Colonic mucosa (tissue), 4 donors: ENCODE results near the gene NRCAM. TPM values are rescaled to one million over a fixed set of nuclear protein-coding genes. Genes with fewer than 3 reads are reported as not detected.
"Not testable (repeated sequence)": the region's sequence is repeated elsewhere in the genome, so short reads cannot be mapped to it uniquely, and the experiment has no call there.

ENCODE experiments used
- DNase-seq: peaks from one replicate; pipeline ENCODE4 v3.0.0-alpha.2; 2020
- H3K27ac ChIP-seq: fragments of 200-600 bp; one replicate; pipeline ENCODE4 v1.8.0; 2021
- H3K27me3 ChIP-seq: fragments of 200-600 bp; one replicate; pipeline ENCODE4 v1.8.0; 2021
- H3K36me3 ChIP-seq: fragments of 200-600 bp; one replicate; pipeline ENCODE4 v1.8.0; 2021
- H3K4me1 ChIP-seq: fragments of 200-600 bp; one replicate; pipeline ENCODE4 v1.8.0; 2021; ENCODE audit warnings: mild to moderate bottlenecking
- H3K4me3 ChIP-seq: fragments of 200-600 bp; one replicate; pipeline ENCODE4 v1.8.0; 2021
- H3K9ac ChIP-seq, 2 donors: one replicate each; pipeline ENCODE4 v1.7.0; 2013; ENCODE audit warnings: control low read depth in 2 of 2, low read depth in 2 of 2, low read length in 2 of 2
- H3K9me3 ChIP-seq: fragments of 200-600 bp; one replicate; pipeline ENCODE4 v1.8.0; 2021
- intact Hi-C: fragments of 100-400 bp; cut with DNase I; formaldehyde crosslinking; loops from one replicate; pipeline ENCODE4 v1.14.1; 2022
- total RNA-seq, 2 donors: library from RNA; stranded (reverse); fragmentation: NEBNext Ultra II Directional in 1 of 2; extraction: Animal tissue kit (Norgen Biotek cat#: 25700) in 1 of 2; gene quantifications; one replicate each; pipeline ENCODE4 v1.2.1, GENCODE V29; 2021
- TF ChIP-seq, protein P1 (sequence below): fragments of 200-600 bp; IDR thresholded peaks from one replicate; pipeline ENCODE4 v1.8.0; 2022; ENCODE audit warnings: antibody characterized with exemption, mild to moderate bottlenecking
- donor health status: healthy.
- donor health status: DM: no; HTN: no; CAD: no.
- donor health status: DM: no; HTN: no; CAD: no.

NRCAM gene
- total RNA-seq, 2 donors from 2014 or later = 0.42 to 1.1 TPM

DNA sequence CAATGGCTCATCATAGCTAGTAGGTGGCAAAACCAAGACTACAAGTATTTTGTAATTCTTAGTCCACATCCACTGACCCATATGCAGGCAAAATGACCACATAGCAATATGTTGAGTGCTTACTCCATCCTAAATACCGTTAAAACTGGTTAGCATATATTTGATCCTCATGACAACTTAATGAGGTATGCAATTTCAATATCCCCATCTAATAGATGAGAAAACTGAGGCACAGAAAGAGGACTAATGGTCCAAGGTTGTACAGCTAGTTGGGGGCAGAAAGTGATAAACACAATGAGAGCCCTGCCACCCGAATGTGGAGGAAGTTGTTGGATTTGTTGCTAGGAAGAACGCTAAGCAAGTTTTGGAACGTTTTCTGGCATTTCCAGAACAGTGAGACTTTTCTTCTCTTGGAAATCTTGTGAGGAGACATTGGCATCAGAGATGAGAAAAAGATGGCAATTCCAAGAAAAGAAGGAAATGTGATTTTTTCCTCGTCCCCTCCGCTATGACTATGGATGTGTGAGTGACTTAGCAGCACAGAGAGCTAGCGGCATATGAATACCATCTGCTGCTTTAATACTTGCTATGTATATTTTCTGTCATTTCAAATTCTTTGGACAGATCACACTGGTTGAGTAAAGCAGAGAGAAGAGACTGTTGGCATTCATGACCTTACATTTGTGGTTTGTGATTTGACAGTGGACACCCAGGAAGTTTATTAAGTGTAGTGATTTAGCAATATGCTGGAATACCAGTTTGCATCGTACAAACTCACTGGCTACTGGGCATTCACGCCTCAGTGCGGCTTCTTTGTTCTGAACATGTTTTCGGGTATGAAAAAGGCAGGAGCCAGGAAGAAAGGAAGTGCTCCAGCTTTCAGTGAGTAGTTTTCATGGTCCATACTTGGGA, 51.5 kb downstream of the NRCAM start:
- no peaks in the 10 kb centered on the region for H3K36me3 ChIP-seq
- no peak for DNase-seq
- intact Hi-C loops = no loop called here
- H3K9ac ChIP-seq = no peak overlapping the region
- no peaks in the 10 kb centered on the region for H3K27me3 ChIP-seq
- TF ChIP-seq, protein P1, sequence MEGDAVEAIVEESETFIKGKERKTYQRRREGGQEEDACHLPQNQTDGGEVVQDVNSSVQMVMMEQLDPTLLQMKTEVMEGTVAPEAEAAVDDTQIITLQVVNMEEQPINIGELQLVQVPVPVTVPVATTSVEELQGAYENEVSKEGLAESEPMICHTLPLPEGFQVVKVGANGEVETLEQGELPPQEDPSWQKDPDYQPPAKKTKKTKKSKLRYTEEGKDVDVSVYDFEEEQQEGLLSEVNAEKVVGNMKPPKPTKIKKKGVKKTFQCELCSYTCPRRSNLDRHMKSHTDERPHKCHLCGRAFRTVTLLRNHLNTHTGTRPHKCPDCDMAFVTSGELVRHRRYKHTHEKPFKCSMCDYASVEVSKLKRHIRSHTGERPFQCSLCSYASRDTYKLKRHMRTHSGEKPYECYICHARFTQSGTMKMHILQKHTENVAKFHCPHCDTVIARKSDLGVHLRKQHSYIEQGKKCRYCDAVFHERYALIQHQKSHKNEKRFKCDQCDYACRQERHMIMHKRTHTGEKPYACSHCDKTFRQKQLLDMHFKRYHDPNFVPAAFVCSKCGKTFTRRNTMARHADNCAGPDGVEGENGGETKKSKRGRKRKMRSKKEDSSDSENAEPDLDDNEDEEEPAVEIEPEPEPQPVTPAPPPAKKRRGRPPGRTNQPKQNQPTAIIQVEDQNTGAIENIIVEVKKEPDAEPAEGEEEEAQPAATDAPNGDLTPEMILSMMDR = no peak
- no peak overlapping the region for H3K4me3 ChIP-seq
- H3K4me1 ChIP-seq = no peaks in the 10 kb centered on the region
- no peaks in the 10 kb centered on the region for H3K9me3 ChIP-seq
- H3K27ac ChIP-seq = no peak overlapping the region

DNA sequence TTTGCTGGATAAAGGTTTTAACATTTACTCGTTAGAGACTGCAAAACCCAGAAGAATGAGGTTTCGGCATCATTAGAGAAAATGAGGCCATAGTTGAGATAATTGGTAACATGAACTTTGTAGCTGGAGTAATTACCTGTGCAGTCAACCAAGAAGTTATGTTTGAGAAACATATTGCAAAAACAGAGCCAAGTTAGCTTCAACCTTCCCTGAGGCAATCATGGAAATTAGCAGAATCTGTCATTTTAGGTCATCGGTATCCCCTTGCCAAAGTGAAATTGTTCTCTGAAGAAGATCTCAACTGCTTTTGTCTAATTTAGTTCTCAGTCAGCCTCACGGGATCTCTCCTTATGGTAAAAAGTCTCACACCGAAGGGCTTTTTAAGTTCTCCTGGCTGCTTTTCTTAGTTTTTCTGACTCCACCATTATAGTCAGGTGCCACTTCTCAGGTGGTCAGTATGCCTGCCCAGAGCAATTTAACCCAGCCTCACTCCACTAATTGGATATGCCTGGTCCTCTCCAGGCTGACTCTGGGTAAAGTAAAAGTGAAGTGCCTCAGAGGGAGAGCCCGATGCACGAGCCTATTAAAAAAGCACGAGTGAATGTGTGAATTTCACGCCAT, 52.5 kb downstream of the NRCAM start:
- Histone ChIP-seq H3K27ac (no peak overlapping the region), H3K4me1 (no peaks in the 10 kb centered on the region), H3K27me3 (no peaks in the 10 kb centered on the region), H3K36me3 (no peaks in the 10 kb centered on the region), H3K9me3 (no peaks in the 10 kb centered on the region), H3K4me3 (no peak overlapping the region), H3K9ac (no peak overlapping the region)
- TF ChIP-seq, protein P1 = no peak
- DNase-seq = no peak
- intact Hi-C loops = no loop called here

DNA sequence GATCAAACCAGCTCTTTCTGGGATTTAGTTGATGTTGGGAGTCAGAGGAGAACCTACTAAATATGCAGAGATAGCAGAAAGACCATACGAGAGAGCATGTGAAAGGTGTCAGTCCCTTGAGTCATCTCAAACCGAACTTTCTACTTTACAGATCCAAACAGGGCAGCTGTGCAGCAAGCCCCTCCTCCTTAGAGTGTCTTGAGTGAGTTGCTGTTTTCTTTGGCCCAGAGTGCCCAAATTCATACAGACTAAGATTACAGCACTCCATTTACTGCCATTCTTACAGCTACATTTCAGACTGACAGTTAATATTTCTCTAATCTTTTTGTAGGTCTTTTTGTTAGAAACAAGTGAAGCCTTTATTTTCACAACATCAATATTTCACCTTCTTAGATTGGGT, 53.4 kb downstream of the NRCAM start:
- Histone ChIP-seq H3K36me3 (no peaks in the 10 kb centered on the region), H3K27ac (no peak overlapping the region), H3K27me3 (no peaks in the 10 kb centered on the region), H3K4me3 (no peak overlapping the region), H3K9ac (no peak overlapping the region), H3K4me1 (no peaks in the 10 kb centered on the region), H3K9me3 (no peaks in the 10 kb centered on the region)
- intact Hi-C loops = no loop called here
- DNase-seq = no peak
- TF ChIP-seq, protein P1 = no peak

DNA sequence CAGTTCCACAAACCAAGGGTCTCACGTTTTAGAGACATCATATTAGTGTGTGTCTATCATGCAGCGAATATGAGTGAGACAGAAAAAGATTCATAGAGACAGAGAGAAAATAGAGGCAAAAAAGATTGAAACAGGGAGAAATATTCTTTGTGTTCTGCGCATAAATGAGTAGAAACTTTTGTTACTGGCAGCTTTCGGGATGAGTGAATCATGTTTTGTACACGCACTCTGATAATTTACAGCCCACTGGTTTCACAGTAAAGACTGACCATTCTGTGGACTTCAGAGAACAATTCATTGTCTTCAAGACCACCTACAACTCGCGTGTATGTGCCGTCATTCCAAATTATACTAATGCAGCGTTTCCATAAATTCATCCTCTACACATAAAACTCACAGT, 60.2 kb downstream of the NRCAM start:
- no peaks in the 10 kb centered on the region for H3K9me3 ChIP-seq
- no peak overlapping the region for H3K9ac ChIP-seq
- no peaks in the 10 kb centered on the region for H3K36me3 ChIP-seq
- intact Hi-C loops = no loop called here
- no peak for DNase-seq
- TF ChIP-seq, protein P1 = no peak
- H3K4me1 ChIP-seq = no peaks in the 10 kb centered on the region
- H3K4me3 ChIP-seq = no peak overlapping the region
- no peaks in the 10 kb centered on the region for H3K27me3 ChIP-seq
- no peak overlapping the region for H3K27ac ChIP-seq

DNA sequence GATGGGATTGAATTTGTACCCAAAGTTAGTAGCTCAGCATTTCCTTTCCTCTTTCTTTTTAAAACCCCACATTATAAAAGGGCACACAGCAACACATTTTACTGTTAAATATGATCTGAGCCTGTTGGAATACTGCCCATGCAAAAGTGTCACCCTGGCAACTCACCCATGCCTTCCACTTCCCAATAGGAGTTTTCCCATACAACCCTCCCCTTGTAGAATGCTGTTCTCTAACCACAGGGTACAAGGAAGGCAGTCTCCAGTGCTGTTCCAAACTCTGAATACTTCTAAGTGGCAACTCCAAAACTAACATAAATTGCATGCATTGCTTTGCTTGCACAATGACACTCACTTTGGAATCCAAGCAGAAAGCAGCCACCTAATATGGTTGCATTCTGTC, 60.8 kb downstream of the NRCAM start:
- Histone ChIP-seq H3K36me3 (no peaks in the 10 kb centered on the region), H3K9me3 (no peaks in the 10 kb centered on the region), H3K27me3 (no peaks in the 10 kb centered on the region), H3K9ac (no peak overlapping the region), H3K27ac (no peak overlapping the region), H3K4me1 (no peaks in the 10 kb centered on the region), H3K4me3 (no peak overlapping the region)
- TF ChIP-seq, protein P1 = no peak
- intact Hi-C loops = no loop called here
- DNase-seq = no peak

DNA sequence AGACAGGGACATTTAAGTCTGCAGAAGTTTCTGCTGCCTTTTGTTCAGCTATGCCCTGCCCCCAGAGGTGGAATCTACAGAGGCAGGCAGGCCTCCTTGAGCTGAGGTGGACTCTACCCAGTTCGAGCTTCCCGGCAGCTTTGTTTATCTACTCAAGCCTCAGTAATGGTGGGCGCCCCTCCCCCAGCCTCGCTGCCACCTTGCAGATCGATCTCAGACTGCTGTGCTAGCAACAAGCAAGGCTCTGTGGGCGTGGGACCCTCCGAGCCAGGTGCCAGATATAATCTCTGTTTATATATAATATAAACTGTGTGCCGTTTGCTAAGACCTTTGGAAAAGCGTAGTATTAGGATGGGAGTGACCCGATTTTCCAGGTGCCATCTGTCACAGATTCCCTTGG, 63.1 kb downstream of the NRCAM start:
- intact Hi-C loops, DNase-seq, H3K9ac ChIP-seq, H3K4me3 ChIP-seq, H3K36me3 ChIP-seq, H3K27me3 ChIP-seq, H3K4me1 ChIP-seq, H3K27ac ChIP-seq, H3K9me3 ChIP-seq: not testable (repeated sequence)

DNA sequence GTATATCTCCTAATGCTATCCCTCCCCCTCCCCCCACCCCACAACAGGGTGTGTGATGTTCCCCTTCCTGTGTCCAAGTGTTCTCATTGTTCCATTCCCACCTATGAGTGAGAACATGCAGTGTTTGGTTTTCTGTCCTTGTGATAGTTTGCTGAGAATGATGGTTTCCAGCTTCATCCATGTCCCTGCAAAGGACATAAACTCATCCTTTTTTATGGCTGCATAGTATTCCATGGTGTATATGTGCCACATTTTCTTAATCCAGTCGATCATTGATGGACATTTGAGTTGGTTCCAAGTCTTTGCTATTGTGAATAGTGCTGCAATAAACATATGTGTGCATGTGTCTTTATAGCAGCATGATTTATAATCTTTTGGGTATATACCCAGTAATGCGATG, 68.5 kb downstream of the NRCAM start:
- H3K9ac ChIP-seq, DNase-seq, H3K9me3 ChIP-seq, H3K4me3 ChIP-seq, H3K27ac ChIP-seq, intact Hi-C loops, H3K4me1 ChIP-seq, H3K36me3 ChIP-seq, H3K27me3 ChIP-seq: not testable (repeated sequence)
